Measurements from ENCODE around the gene DTNA.

DTNA gene

GRCh38 chr18:34886177-34886576, 176.1 kb downstream of the DTNA start:
- no peak overlapping the region for H3K9ac ChIP-seq (ENCODE audit: low read length)
- H4K20me1 ChIP-seq (ENCODE audit: insufficient read depth, low read length) = no peaks in the 10 kb centered on the region
- no peak for DNase-seq
- no peaks in the 10 kb centered on the region for H3F3A ChIP-seq (ENCODE audit: insufficient read depth, low read length)
- no peaks in the 10 kb centered on the region for H3K27me3 ChIP-seq (replicated peaks; ENCODE audit: insufficient read depth, low read length)
- H3K4me3 ChIP-seq (ENCODE audit: low read length) = no peak overlapping the region
- TF ChIP-seq CTCF (IDR thresholded peaks at IDR 0.05; ENCODE audit: low read length) (no peak), EZH2 (optimal IDR thresholded peaks at IDR 0.05; ENCODE audit: low read depth, low read length) (no peak), EZH2phosphoT487 (IDR thresholded peaks at IDR 0.05; ENCODE audit: low read length) (no peak)
- no peaks in the 10 kb centered on the region for H3K4me1 ChIP-seq (ENCODE audit: low read length)
- H3K36me3 ChIP-seq (replicated peaks; ENCODE audit: insufficient read depth, low read length) = no peaks in the 10 kb centered on the region
- H3K79me2 ChIP-seq (ENCODE audit: low read length) = no peaks in the 10 kb centered on the region
- no peak overlapping the region for H2AFZ ChIP-seq (ENCODE audit: low read length)
- H3K27ac ChIP-seq (ENCODE audit: low read length) = no peak overlapping the region
- no peak overlapping the region for H3K4me2 ChIP-seq (ENCODE audit: low read depth, low read length)
- no peaks in the 10 kb centered on the region for H3K9me3 ChIP-seq (replicated peaks; ENCODE audit: insufficient read depth, low read length)
- no peaks in the 10 kb centered on the region for H3K9me2 ChIP-seq (replicated peaks; ENCODE audit: insufficient read depth, low read length)

GRCh38 chr18:34887881-34888580, 177.9 kb downstream of the DTNA start:
- H3K4me2 ChIP-seq (ENCODE audit: low read depth, low read length) = no peak overlapping the region
- no peaks in the 10 kb centered on the region for H3K9me3 ChIP-seq (replicated peaks; ENCODE audit: insufficient read depth, low read length)
- H3F3A ChIP-seq (ENCODE audit: insufficient read depth, low read length) = no peaks in the 10 kb centered on the region
- no peaks in the 10 kb centered on the region for H3K4me1 ChIP-seq (ENCODE audit: low read length)
- no peak overlapping the region for H3K4me3 ChIP-seq (ENCODE audit: low read length)
- H3K27me3 ChIP-seq (replicated peaks; ENCODE audit: insufficient read depth, low read length) = no peaks in the 10 kb centered on the region
- no peaks in the 10 kb centered on the region for H3K9me2 ChIP-seq (replicated peaks; ENCODE audit: insufficient read depth, low read length)
- no peak overlapping the region for H3K27ac ChIP-seq (ENCODE audit: low read length)
- no peak overlapping the region for H3K9ac ChIP-seq (ENCODE audit: low read length)
- H2AFZ ChIP-seq (ENCODE audit: low read length) = no peak overlapping the region
- DNase-seq = no peak
- no peaks in the 10 kb centered on the region for H3K79me2 ChIP-seq (ENCODE audit: low read length)
- no peaks in the 10 kb centered on the region for H3K36me3 ChIP-seq (replicated peaks; ENCODE audit: insufficient read depth, low read length)
- no peaks in the 10 kb centered on the region for H4K20me1 ChIP-seq (ENCODE audit: insufficient read depth, low read length)
- TF ChIP-seq EZH2 (optimal IDR thresholded peaks at IDR 0.05; ENCODE audit: low read depth, low read length) (no peak), CTCF (IDR thresholded peaks at IDR 0.05; ENCODE audit: low read length) (no peak), EZH2phosphoT487 (IDR thresholded peaks at IDR 0.05; ENCODE audit: low read length) (no peak)

- no peak overlapping the region for H3K4me3 ChIP-seq (ENCODE audit: low read length)
- H2AFZ ChIP-seq (ENCODE audit: low read length) = no peak overlapping the region
- no peak for DNase-seq
- no peaks in the 10 kb centered on the region for H3K9me2 ChIP-seq (replicated peaks; ENCODE audit: insufficient read depth, low read length)
- no peak for TF ChIP-seq CTCF (IDR thresholded peaks at IDR 0.05; ENCODE audit: low read length)
- no peaks in the 10 kb centered on the region for H3K4me1 ChIP-seq (ENCODE audit: low read length)
- no peaks in the 10 kb centered on the region for H3K36me3 ChIP-seq (replicated peaks; ENCODE audit: insufficient read depth, low read length)
- H3K4me2 ChIP-seq (ENCODE audit: low read depth, low read length) = no peak overlapping the region
- no peaks in the 10 kb centered on the region for H4K20me1 ChIP-seq (ENCODE audit: insufficient read depth, low read length)
- H3K27ac ChIP-seq (ENCODE audit: low read length) = no peak overlapping the region
- H3K9ac ChIP-seq (ENCODE audit: low read length) = no peak overlapping the region
- no peaks in the 10 kb centered on the region for H3K79me2 ChIP-seq (ENCODE audit: low read length)
- H3K27me3 ChIP-seq (replicated peaks; ENCODE audit: insufficient read depth, low read length) = no peaks in the 10 kb centered on the region
- H3F3A ChIP-seq (ENCODE audit: insufficient read depth, low read length) = no peaks in the 10 kb centered on the region
- no peaks in the 10 kb centered on the region for H3K9me3 ChIP-seq (replicated peaks; ENCODE audit: insufficient read depth, low read length)
These were observed 180.5 kb downstream of the DTNA start for GRCh38 chr18:34890486-34891085.

Measured in MM.1S (cell line).